Measurements from ENCODE around the gene SNRNP48.

Gene SNRNP48

GRCh38 chr6:7591770-7592169, 1.8 kb downstream of the SNRNP48 start:
- Mint-ChIP-seq H3K27me3 (ENCODE audit: low read depth) (no peaks in the 10 kb centered on the region), H3K36me3 (ENCODE audit: low read depth) (peaks cover 23% of the 10 kb centered on the region), H3K4me1 (ENCODE audit: low read depth) (peaks cover 25% of the 10 kb centered on the region), H3K4me3 (peak overlapping the region; percentile 28), H3K9me3 (no peaks in the 10 kb centered on the region), H3K27ac (no peak overlapping the region)
- no peak for DNase-seq (ENCODE audit: low spot score)

GRCh38 chr6:7593229-7593628, 3.2 kb downstream of the SNRNP48 start:
- Mint-ChIP-seq H3K27me3 (ENCODE audit: low read depth) (no peaks in the 10 kb centered on the region), H3K9me3 (no peaks in the 10 kb centered on the region), H3K27ac (no peak overlapping the region), H3K4me3 (no peak overlapping the region), H3K36me3 (ENCODE audit: low read depth) (peaks cover 28% of the 10 kb centered on the region), H3K4me1 (ENCODE audit: low read depth) (peaks cover 25% of the 10 kb centered on the region)
- DNase-seq (ENCODE audit: low spot score): no peak

GRCh38 chr6:7594579-7595125, 4.7 kb downstream of the SNRNP48 start:
- H3K4me1 Mint-ChIP-seq (ENCODE audit: low read depth): peaks cover 20% of the 10 kb centered on the region
- peaks cover 36% of the 10 kb centered on the region for H3K36me3 Mint-ChIP-seq (ENCODE audit: low read depth)
- no peaks in the 10 kb centered on the region for H3K9me3 Mint-ChIP-seq
- H3K4me3 Mint-ChIP-seq: no peak overlapping the region
- DNase-seq (ENCODE audit: low spot score): no peak
- no peaks in the 10 kb centered on the region for H3K27me3 Mint-ChIP-seq (ENCODE audit: low read depth)
- no peak overlapping the region for H3K27ac Mint-ChIP-seq

- DNase-seq (ENCODE audit: low spot score): no peak
- H3K9me3 Mint-ChIP-seq: no peaks in the 10 kb centered on the region
- H3K36me3 Mint-ChIP-seq (ENCODE audit: low read depth): peaks cover 61% of the 10 kb centered on the region
- no peak overlapping the region for H3K4me3 Mint-ChIP-seq
- H3K27me3 Mint-ChIP-seq (ENCODE audit: low read depth): no peaks in the 10 kb centered on the region
- peaks cover 13% of the 10 kb centered on the region for H3K4me1 Mint-ChIP-seq (ENCODE audit: low read depth)
- H3K27ac Mint-ChIP-seq: no peak overlapping the region
Observed at GRCh38 chr6:7604003-7604402, 14.0 kb downstream of the SNRNP48 start.

- no peak overlapping the region for H3K4me3 Mint-ChIP-seq
- no peak for DNase-seq (ENCODE audit: low spot score)
- H3K27me3 Mint-ChIP-seq (ENCODE audit: low read depth): no peaks in the 10 kb centered on the region
- no peaks in the 10 kb centered on the region for H3K9me3 Mint-ChIP-seq
- H3K27ac Mint-ChIP-seq: peak overlapping the region; percentile 4
- H3K36me3 Mint-ChIP-seq (ENCODE audit: low read depth): peaks cover 59% of the 10 kb centered on the region
- H3K4me1 Mint-ChIP-seq (ENCODE audit: low read depth): peaks cover 13% of the 10 kb centered on the region
Observed at GRCh38 chr6:7604506-7604905, 14.5 kb downstream of the SNRNP48 start.

- Mint-ChIP-seq H3K36me3 (ENCODE audit: low read depth) (peaks cover 13% of the 10 kb centered on the region), H3K9me3 (no peaks in the 10 kb centered on the region), H3K4me1 (ENCODE audit: low read depth) (peaks cover 18% of the 10 kb centered on the region), H3K27me3 (ENCODE audit: low read depth) (no peaks in the 10 kb centered on the region), H3K4me3 (peak overlapping the region; percentile 21), H3K27ac (no peak overlapping the region)
- no peak for DNase-seq (ENCODE audit: low spot score)
Observed at GRCh38 chr6:7615611-7616383, 25.8 kb downstream of the SNRNP48 start.

GRCh38 chr6:7617801-7618764, 28.1 kb downstream of the SNRNP48 start:
- DNase-seq (ENCODE audit: low spot score): peak; percentile 10
- peaks cover 18% of the 10 kb centered on the region for H3K4me1 Mint-ChIP-seq (ENCODE audit: low read depth)
- H3K27ac Mint-ChIP-seq: peak overlapping the region; percentile 19
- H3K4me3 Mint-ChIP-seq: peak overlapping the region; percentile 18
- H3K27me3 Mint-ChIP-seq (ENCODE audit: low read depth): peaks cover 2% of the 10 kb centered on the region
- peaks cover 3% of the 10 kb centered on the region for H3K36me3 Mint-ChIP-seq (ENCODE audit: low read depth)
- no peaks in the 10 kb centered on the region for H3K9me3 Mint-ChIP-seq

- Mint-ChIP-seq H3K9me3 (no peaks in the 10 kb centered on the region), H3K4me1 (ENCODE audit: low read depth) (peaks cover 10% of the 10 kb centered on the region), H3K36me3 (ENCODE audit: low read depth) (no peaks in the 10 kb centered on the region), H3K4me3 (no peak overlapping the region), H3K27me3 (ENCODE audit: low read depth) (peaks cover 8% of the 10 kb centered on the region), H3K27ac (no peak overlapping the region)
- no peak for DNase-seq (ENCODE audit: low spot score)
Observed at GRCh38 chr6:7621761-7622160, 31.8 kb downstream of the SNRNP48 start.

GRCh38 chr6:7624796-7625710, 35.1 kb downstream of the SNRNP48 start:
- Mint-ChIP-seq H3K9me3 (no peaks in the 10 kb centered on the region), H3K4me3 (no peak overlapping the region), H3K36me3 (ENCODE audit: low read depth) (no peaks in the 10 kb centered on the region), H3K4me1 (ENCODE audit: low read depth) (no peaks in the 10 kb centered on the region), H3K27me3 (ENCODE audit: low read depth) (peaks cover 11% of the 10 kb centered on the region), H3K27ac (no peak overlapping the region)
- DNase-seq (ENCODE audit: low spot score): no peak

GRCh38 chr6:7628479-7628878, 38.5 kb downstream of the SNRNP48 start:
- Mint-ChIP-seq H3K36me3 (ENCODE audit: low read depth) (no peaks in the 10 kb centered on the region), H3K9me3 (no peaks in the 10 kb centered on the region), H3K27ac (no peak overlapping the region), H3K4me3 (no peak overlapping the region), H3K4me1 (ENCODE audit: low read depth) (no peaks in the 10 kb centered on the region), H3K27me3 (ENCODE audit: low read depth) (peaks cover 7% of the 10 kb centered on the region)
- no peak for DNase-seq (ENCODE audit: low spot score)

- H3K36me3 Mint-ChIP-seq (ENCODE audit: low read depth): no peaks in the 10 kb centered on the region
- no peaks in the 10 kb centered on the region for H3K9me3 Mint-ChIP-seq
- H3K27ac Mint-ChIP-seq: no peak overlapping the region
- no peaks in the 10 kb centered on the region for H3K4me1 Mint-ChIP-seq (ENCODE audit: low read depth)
- DNase-seq (ENCODE audit: low spot score): no peak
- peaks cover 6% of the 10 kb centered on the region for H3K27me3 Mint-ChIP-seq (ENCODE audit: low read depth)
- no peak overlapping the region for H3K4me3 Mint-ChIP-seq
Observed at GRCh38 chr6:7628909-7629308, 38.9 kb downstream of the SNRNP48 start.

- Mint-ChIP-seq H3K4me3 (no peak overlapping the region), H3K27me3 (ENCODE audit: low read depth) (peaks cover 3% of the 10 kb centered on the region), H3K27ac (no peak overlapping the region), H3K9me3 (no peaks in the 10 kb centered on the region), H3K36me3 (ENCODE audit: low read depth) (no peaks in the 10 kb centered on the region), H3K4me1 (ENCODE audit: low read depth) (no peaks in the 10 kb centered on the region)
- DNase-seq (ENCODE audit: low spot score): no peak
Observed at GRCh38 chr6:7629321-7629720, 39.3 kb downstream of the SNRNP48 start.

GRCh38 chr6:7630792-7631191, 40.8 kb downstream of the SNRNP48 start:
- Mint-ChIP-seq H3K4me3 (no peak overlapping the region), H3K27me3 (ENCODE audit: low read depth) (peaks cover 3% of the 10 kb centered on the region), H3K27ac (no peak overlapping the region), H3K36me3 (ENCODE audit: low read depth) (no peaks in the 10 kb centered on the region), H3K9me3 (no peaks in the 10 kb centered on the region), H3K4me1 (ENCODE audit: low read depth) (no peaks in the 10 kb centered on the region)
- no peak for DNase-seq (ENCODE audit: low spot score)

Data from T-helper 2 cell treated with Interferon-gamma antibody and Interleukin-4, amounts not matched to agents 5 μg/mL and 100 μg/mL, for 36 hours (primary cell).